Mucosa of descending colon (tissue), 3 donors: ENCODE results near the gene GDAP2. TPM values are rescaled to one million over a fixed set of nuclear protein-coding genes. Genes with fewer than 3 reads are reported as not detected.
A peak's percentile ranks its signal among the peaks of the same experiment; 100 is the strongest.
"Not testable (repeated sequence)": the region's sequence is repeated elsewhere in the genome, so short reads cannot be mapped to it uniquely, and the experiment has no call there.

Experiments
- ATAC-seq: fragments of 200-7000 bp; cut with Tn5 transposase; one replicate; pipeline ENCODE4 v1.9.1; 2020; ENCODE audit warnings: mild to moderate bottlenecking, moderate library complexity
- DNase-seq, 3 donors: peaks; one replicate each; pipeline ENCODE4 v3.0.0-alpha.2; 2020
- H3K36me3 ChIP-seq: fragments of 200-600 bp; one replicate; pipeline ENCODE4 v1.8.0; 2021; ENCODE audit warnings: low read depth, mild to moderate bottlenecking
- H3K4me1 ChIP-seq: fragments of 200-600 bp; one replicate; pipeline ENCODE4 v1.8.0; 2021; ENCODE audit warnings: low read depth, mild to moderate bottlenecking
- H3K4me3 ChIP-seq: fragments of 200-600 bp; one replicate; pipeline ENCODE4 v1.8.0; 2021; ENCODE audit warnings: mild to moderate bottlenecking
- H3K9me3 ChIP-seq: fragments of 200-600 bp; one replicate; pipeline ENCODE4 v1.8.0; 2021; ENCODE audit warnings: mild to moderate bottlenecking
- CTCF ChIP-seq: fragments of 200-600 bp; IDR thresholded peaks from one replicate; pipeline ENCODE4 v1.8.0; 2022; ENCODE audit warnings: antibody characterized with exemption, mild to moderate bottlenecking
- intact Hi-C, 2 donors: fragments of 100-400 bp; cut with DNase I in 1 of 2; cut with micrococcal nuclease in 1 of 2; formaldehyde crosslinking; loops; one replicate each; pipeline versions ENCODE4 v1.11.0 to v1.11.1; 2022; cut with DNase I, micrococcal nuclease
- total RNA-seq, 3 donors: library from RNA; stranded (reverse); fragmentation: NEBNext Ultra II Directional in 2 of 3; extraction: Animal tissue kit (Norgen Biotek cat#: 25700) in 2 of 3; gene quantifications; one replicate each; pipeline versions ENCODE4 v1.2.1 to v1.2.4, GENCODE V29; 2021 to 2023
- donor health status: DM: no; HTN: no; CAD: no; lungs with moderate emphysema.
- donor health status: DM: no; HTN: no; CAD: no.
- donor health status: DM: no; HTN: yes; CAD: no.

GDAP2 gene
- total RNA-seq, 3 donors from 2014 or later = 27.4 to 36.0 (median 33.5) TPM

DNA sequence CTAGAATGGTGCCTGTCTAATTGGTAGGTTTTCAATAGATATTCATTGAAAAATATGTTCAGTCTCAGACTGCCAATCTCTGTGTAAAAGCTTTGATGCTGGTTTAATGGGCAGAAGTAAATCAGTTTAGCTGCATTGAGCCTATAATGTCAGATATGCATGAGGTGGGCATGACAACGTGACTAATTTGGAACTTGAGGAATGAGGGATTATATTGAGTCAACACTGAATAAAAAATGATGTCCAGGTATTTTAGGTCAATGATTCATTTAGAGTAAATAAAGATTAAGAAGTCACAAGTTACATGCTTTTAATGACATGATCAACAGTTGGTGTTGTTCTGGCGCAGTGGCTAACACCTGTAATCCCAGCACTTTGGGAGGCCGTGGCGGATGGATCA, 3.2 kb upstream of the GDAP2 start:
- Histone ChIP-seq H3K4me1 (peaks cover 22% of the 10 kb centered on the region), H3K4me3 (no peak overlapping the region), H3K36me3 (no peaks in the 10 kb centered on the region), H3K9me3 (no peaks in the 10 kb centered on the region)
- ATAC-seq (no peak), DNase-seq (no peak)
- no peak for TF ChIP-seq CTCF
- intact Hi-C loops = no loop called here

GRCh38 chr1:117930484-117930883, 1.1 kb upstream of the GDAP2 start:
- Histone ChIP-seq H3K4me3 (peak overlapping the region; percentile 82), H3K9me3 (no peaks in the 10 kb centered on the region), H3K4me1 (peaks cover 25% of the 10 kb centered on the region), H3K36me3 (no peaks in the 10 kb centered on the region)
- intact Hi-C loops = no loop called here
- TF ChIP-seq CTCF = no peak
- ATAC-seq (no peak), DNase-seq (no peak)

- ATAC-seq = peak; percentile 0
- intact Hi-C loops = no loop called here
- no peak for TF ChIP-seq CTCF
These were observed 689 bp upstream of the GDAP2 start for GRCh38 chr1:117930173-117930447.

GRCh38 chr1:117928881-117929342, 509 bp downstream of the GDAP2 start:
- H3K36me3 ChIP-seq = no peaks in the 10 kb centered on the region
- H3K4me1 ChIP-seq = peaks cover 25% of the 10 kb centered on the region
- intact Hi-C loops = no loop called here
- DNase-seq (peak in 2 of 3 donors; percentile 69 to 74), ATAC-seq (peak; percentile 79)
- H3K9me3 ChIP-seq = no peaks in the 10 kb centered on the region
- H3K4me3 ChIP-seq = peak overlapping the region; percentile 82
- TF ChIP-seq CTCF = no peak

More at GRCh38 chr1:117930173-117930447, 689 bp upstream of the GDAP2 start:
- H3K36me3 ChIP-seq = no peaks in the 10 kb centered on the region
- no peaks in the 10 kb centered on the region for H3K9me3 ChIP-seq
- DNase-seq = no peak
- H3K4me3 ChIP-seq = peak overlapping the region; percentile 82
- peaks cover 25% of the 10 kb centered on the region for H3K4me1 ChIP-seq

GRCh38 chr1:117925981-117926380, 3.4 kb downstream of the GDAP2 start:
- Histone ChIP-seq H3K36me3 (no peaks in the 10 kb centered on the region), H3K4me1 (peaks cover 17% of the 10 kb centered on the region), H3K9me3 (no peaks in the 10 kb centered on the region), H3K4me3 (no peak overlapping the region)
- ATAC-seq (no peak), DNase-seq (no peak)
- no peak for TF ChIP-seq CTCF
- intact Hi-C loops = no loop called here

GRCh38 chr1:117922717-117923116, 6.7 kb downstream of the GDAP2 start:
- ATAC-seq, H3K36me3 ChIP-seq, DNase-seq, H3K9me3 ChIP-seq, intact Hi-C loops, H3K4me1 ChIP-seq, H3K4me3 ChIP-seq: not testable (repeated sequence)
